HepG2 (cell line): Measurements from ENCODE around the gene ZNF444. TPM values are rescaled to one million over a fixed set of nuclear protein-coding genes. Genes with fewer than 3 reads are reported as not detected.

Experiments
- CAMTA2 ChIP-seq: sonication (generic); formaldehyde crosslinking; IDR thresholded peaks from 2 replicates; pipeline ENCODE4 v1.4.0; 2020; ENCODE audit warnings: mild to moderate bottlenecking, missing genetic modification reagents, borderline replicate concordance
- CHD4 ChIP-seq: fragments of 200-600 bp; sonication (generic); IDR thresholded peaks from 2 replicates; pipeline ENCODE4 v1.7.0; 2017; ENCODE audit warnings: mild to moderate bottlenecking, low read length, borderline replicate concordance
- EED ChIP-seq: sonication (generic); formaldehyde crosslinking; IDR thresholded peaks from 2 replicates; pipeline ENCODE4 v1.5.0; 2020; ENCODE audit warnings: mild to moderate bottlenecking, missing genetic modification reagents
- HDAC1 ChIP-seq: sonication (generic); formaldehyde crosslinking; IDR thresholded peaks from 2 replicates; pipeline ENCODE4 v1.5.1; 2020; ENCODE audit warnings: mild to moderate bottlenecking, missing genetic modification reagents
- KAT7 ChIP-seq: IDR thresholded peaks from 2 replicates; pipeline ENCODE4 v1.6.1; 2018; ENCODE audit warnings: borderline replicate concordance, missing compliant biosample characterization
- MTA1 ChIP-seq: sonication (generic); formaldehyde crosslinking; IDR thresholded peaks from 2 replicates; pipeline ENCODE4 v1.4.0; 2020; ENCODE audit warnings: missing genetic modification reagents, mild to moderate bottlenecking, borderline replicate concordance
- MXD1 ChIP-seq: sonication (generic); formaldehyde crosslinking; IDR thresholded peaks from 2 replicates; pipeline ENCODE4 v1.4.0; 2020; ENCODE audit warnings: mild to moderate bottlenecking, missing genetic modification reagents
- NCOA2 ChIP-seq: sonication (generic); formaldehyde crosslinking; IDR thresholded peaks from 2 replicates; pipeline ENCODE4 v1.8.0; 2022; ENCODE audit warnings: inconsistent platforms
- PAF1 ChIP-seq: IDR thresholded peaks from 2 replicates; pipeline ENCODE4 v1.6.1; 2016; ENCODE audit warnings: missing genetic modification reagents, missing compliant biosample characterization
- PAXIP1 ChIP-seq: sonication (generic); formaldehyde crosslinking; conservative IDR thresholded peaks from 2 replicates; pipeline ENCODE4 v1.4.0; 2020; ENCODE audit warnings: mild to moderate bottlenecking, missing genetic modification reagents, moderate library complexity
- POGK ChIP-seq: sonication (generic); formaldehyde crosslinking; conservative IDR thresholded peaks from 2 replicates; pipeline ENCODE4 v1.8.0; 2022; ENCODE audit warnings: mild to moderate bottlenecking, moderate library complexity, missing genetic modification reagents
- PTBP1 ChIP-seq: fragments of 200-400 bp; formaldehyde crosslinking; IDR thresholded peaks from 2 replicates; pipeline ENCODE4 v1.6.1; 2018; ENCODE audit warnings: low read length, low read depth; ENCODE audit not compliant: poor library complexity, severe bottlenecking
- SYNCRIP ChIP-seq: fragments of 200-400 bp; formaldehyde crosslinking; IDR thresholded peaks from 2 replicates; pipeline ENCODE4 v1.6.1; 2018; ENCODE audit warnings: mild to moderate bottlenecking, low read depth, low read length; ENCODE audit not compliant: insufficient read depth
- TCF7 ChIP-seq: sonication (generic); IDR thresholded peaks from 2 replicates; pipeline ENCODE4 v1.6.1; 2016; ENCODE audit warnings: antibody characterized with exemption, low read depth
- ZMAT5 ChIP-seq: sonication (generic); formaldehyde crosslinking; IDR thresholded peaks from 2 replicates; pipeline ENCODE4 v1.5.0; 2020; ENCODE audit warnings: mild to moderate bottlenecking, low read depth, missing genetic modification reagents, borderline replicate concordance
- ZMYM4 ChIP-seq: sonication (generic); formaldehyde crosslinking; IDR thresholded peaks from 2 replicates; pipeline ENCODE4 v1.8.1; 2023; ENCODE audit warnings: mild to moderate bottlenecking, missing genetic modification reagents
- ZNF235 ChIP-seq: sonication (generic); formaldehyde crosslinking; IDR thresholded peaks from 2 replicates; pipeline ENCODE4 v1.8.1; 2023; ENCODE audit warnings: mild to moderate bottlenecking, missing genetic modification reagents, borderline replicate concordance
- ZNF24 ChIP-seq: fragments of 450-650 bp; IDR thresholded peaks from 2 replicates; pipeline ENCODE4 v1.6.1; 2017; ENCODE audit warnings: antibody characterized with exemption, mild to moderate bottlenecking
- ZNF770 ChIP-seq: sonication (generic); formaldehyde crosslinking; IDR thresholded peaks from 2 replicates; pipeline ENCODE4 v1.5.0; 2020; ENCODE audit warnings: mild to moderate bottlenecking, missing genetic modification reagents
- ZNF83 ChIP-seq: sonication (generic); formaldehyde crosslinking; IDR thresholded peaks from 2 replicates; pipeline ENCODE4 v1.4.0; 2020; ENCODE audit warnings: missing genetic modification reagents, mild to moderate bottlenecking, borderline replicate concordance
- ZSCAN22 ChIP-seq: sonication (generic); formaldehyde crosslinking; IDR thresholded peaks from 2 replicates; pipeline ENCODE4 v1.4.0; 2020; ENCODE audit warnings: mild to moderate bottlenecking, missing genetic modification reagents
- polyA plus RNA-seq, 8 experiments: library from polyadenylated mRNA; depleted of rRNA in 3 of 8; stranded (reverse) in 7 of 8; unstranded in 1 of 8; fragments of >200 nt; fragmentation: Illumina TruSeq in 4 of 8; extraction: Trizol in 4 of 8; gene quantifications; 2 replicates each; pipeline versions ENCODE4 v1.2.1 to v1.2.3, GENCODE V29; 2011 to 2016; ENCODE audit warnings: low read depth in 4 of 8, missing spikeins in 1 of 8, mixed read lengths in 1 of 8; ENCODE audit not compliant: insufficient read depth in 1 of 8
- total RNA-seq, 5 experiments: library from RNA; depleted of rRNA; stranded (reverse); fragments of >200 nt; fragmentation: Illumina TruSeq; extraction: Trizol; gene quantifications; 2 replicates each; pipeline ENCODE4 v1.2.3, GENCODE V29; 2016; ENCODE audit warnings: low read depth in 1 of 5

Gene ZNF444
- total and polyA plus RNA-seq, 2 of the 13 experiments (the other 11 are each of a cell fraction or from before 2014, with no cell fraction given), result 27.4 to 30.3 TPM

GRCh38 chr19:56170261-56170660 lies 29.2 kb downstream of the ZNF444 start (continued):
- TF ChIP-seq CAMTA2 (no peak), HDAC1 (CRISPR knock-in tag) (peak; percentile 63; the same call in 1 of the 2 replicates), ZNF770 (CRISPR knock-in tag) (no peak), MXD1 (CRISPR knock-in tag) (0 out of 2 replicates have a peak, but pooled peaks have one; percentile 29), SYNCRIP (no peak), PAXIP1 (peak; percentile 75), POGK (CRISPR knock-in tag) (no peak), CHD4 (no peak), ZNF83 (CRISPR knock-in tag) (peak; percentile 66; the same call in 1 of the 2 replicates), TCF7 (no peak), PTBP1 (no peak), PAF1 (no peak), ZNF24 (no peak), ZMAT5 (CRISPR knock-in tag) (no peak), KAT7 (CRISPR knock-in tag) (no peak), ZMYM4 (CRISPR knock-in tag) (peak; percentile 32; the same call in 1 of the 2 replicates), MTA1 (CRISPR knock-in tag) (no peak), ZNF235 (no peak), NCOA2 (0 out of 2 replicates have a peak, but pooled peaks have one; percentile 43), ZSCAN22 (CRISPR knock-in tag) (no peak), EED (CRISPR knock-in tag) (no peak)
